H1 (cell line): ENCODE results near the gene GBA2. TPM values are rescaled to one million over a fixed set of nuclear protein-coding genes. Genes with fewer than 3 reads are reported as not detected.

ENCODE experiments used
- CTCF ChIA-PET: fragments of 300-600 bp; sonication (Branson Sonifier 250); formaldehyde crosslinking; loops from one replicate; lab custom pipeline; 2021; ENCODE audit not compliant: partially characterized antibody; lab: Charles Lee
- POLR2A ChIA-PET: fragments of 300-600 bp; sonication (Branson Sonifier 250); formaldehyde crosslinking; loops from one replicate; lab custom pipeline; 2021; ENCODE audit warnings: inconsistent platforms; ENCODE audit not compliant: partially characterized antibody; lab: Charles Lee
- DNase-seq, 2 experiments: peaks; one replicate each; pipeline versions ENCODE4 v3.0.0 to v3.0.0-alpha.2; 2010 to 2022; ENCODE audit warnings: low spot score in 2 of 2, low read depth in 1 of 2, mixed read lengths in 1 of 2
- FAIRE-seq: peaks from 2 replicates; lab custom pipeline; 2011; peaks lifted over from hg19 to GRCh38; lab: Jason Lieb, UNC
- H2AFZ ChIP-seq: 2 replicates; pipeline ENCODE4 v1.8.1; 2012; ENCODE audit warnings: low read length, inconsistent platforms
- H2AK5ac ChIP-seq: 2 replicates; pipeline ENCODE4 v1.6.1; 2013; ENCODE audit warnings: low read depth, low read length
- H2BK120ac ChIP-seq: replicated peaks from 2 replicates; pipeline ENCODE3; 2013; ENCODE audit warnings: low read depth, low read length, inconsistent platforms
- H2BK12ac ChIP-seq: 2 replicates; pipeline ENCODE4 v1.6.1; 2013; ENCODE audit warnings: low read depth, low read length
- H2BK15ac ChIP-seq: 2 replicates; pipeline ENCODE4 v1.6.1; 2013; ENCODE audit warnings: low read length
- H2BK20ac ChIP-seq: 2 replicates; pipeline ENCODE4 v1.6.1; 2013; ENCODE audit warnings: low read length
- H2BK5ac ChIP-seq: 2 replicates; pipeline ENCODE4 v1.6.1; 2013; ENCODE audit warnings: low read depth, low read length
- H3K14ac ChIP-seq: 2 replicates; pipeline ENCODE4 v1.6.1; 2013; ENCODE audit warnings: inconsistent platforms; ENCODE audit not compliant: insufficient read length
- H3K18ac ChIP-seq: 2 replicates; pipeline ENCODE4 v1.6.1; 2013; ENCODE audit warnings: low read length; ENCODE audit errors: extremely low read depth
- H3K23ac ChIP-seq: 2 replicates; pipeline ENCODE4 v1.6.1; 2013; ENCODE audit warnings: inconsistent platforms; ENCODE audit not compliant: insufficient read length
- H3K23me2 ChIP-seq: 2 replicates; pipeline ENCODE4 v1.6.1; 2013; ENCODE audit warnings: low read depth, low read length
- H3K27ac ChIP-seq: 2 replicates; pipeline ENCODE4 v1.6.1; 2011; ENCODE audit warnings: low read depth, low read length, inconsistent platforms
- H3K27me3 ChIP-seq, 4 experiments: replicated peaks in 1 of 4; 1 replicate in 1 of 4; 2 replicates in 3 of 4; pipeline versions ENCODE4 v1.6.1 to v1.8.1; 2011 to 2013; ENCODE audit warnings: low read length in 3 of 4, mild to moderate bottlenecking in 3 of 4, inconsistent platforms in 2 of 4, mixed read lengths in 2 of 4, moderate library complexity in 1 of 4; ENCODE audit not compliant: control insufficient read depth in 3 of 4, insufficient read depth in 3 of 4; ENCODE audit errors: extremely low read depth in 1 of 4
- H3K36me3 ChIP-seq, 4 experiments: 2 replicates each; pipeline versions ENCODE4 v1.6.1 to v1.8.1; 2011 to 2013; ENCODE audit warnings: mild to moderate bottlenecking in 4 of 4, low read length in 3 of 4, moderate library complexity in 2 of 4, control low read depth in 1 of 4, inconsistent platforms in 1 of 4; ENCODE audit not compliant: insufficient read depth in 4 of 4, control insufficient read depth in 2 of 4
- H3K4ac ChIP-seq: replicated peaks from 2 replicates; pipeline ENCODE3; 2013; ENCODE audit warnings: low read length, low read depth, mixed read lengths, inconsistent platforms; ENCODE audit not compliant: insufficient read length
- H3K4me1 ChIP-seq, 4 experiments: replicated peaks in 1 of 4; 1 replicate in 1 of 4; 2 replicates in 3 of 4; pipeline versions ENCODE4 v1.6.1 to v1.8.1; 2011 to 2013; ENCODE audit warnings: low read length in 3 of 4, inconsistent platforms in 2 of 4, mixed read lengths in 1 of 4; ENCODE audit not compliant: insufficient read depth in 4 of 4, control insufficient read depth in 3 of 4
- H3K4me2 ChIP-seq, 2 experiments: 2 replicates each; pipeline versions ENCODE4 v1.6.1 to v1.8.1; 2011 to 2013; ENCODE audit warnings: low read depth in 2 of 2, low read length in 2 of 2, control low read depth in 1 of 2, inconsistent platforms in 1 of 2, mild to moderate bottlenecking in 1 of 2; ENCODE audit not compliant: insufficient read depth in 1 of 2
- H3K4me3 ChIP-seq, 4 experiments: fragments of 200-600, 300-600 bp in 1 of 4; sonication (generic), shearing (Covaris generic), sonication (Bioruptor Twin) in 1 of 4; 2 replicates each; pipeline versions ENCODE4 v1.5.1 to v1.8.1; 2011 to 2016; ENCODE audit warnings: low read length in 4 of 4, low read depth in 3 of 4, control low read depth in 2 of 4, inconsistent platforms in 2 of 4, mild to moderate bottlenecking in 2 of 4, mixed read lengths in 1 of 4, moderate library complexity in 1 of 4; ENCODE audit not compliant: insufficient read depth in 2 of 4; ENCODE audit errors: extremely low read depth in 1 of 4
- H3K56ac ChIP-seq: replicated peaks from 2 replicates; pipeline ENCODE3; 2013; ENCODE audit warnings: low read depth, mild to moderate bottlenecking, mixed read lengths, low read length, inconsistent platforms; ENCODE audit not compliant: insufficient read length
- H3K79me1 ChIP-seq: 2 replicates; pipeline ENCODE4 v1.6.1; 2013; ENCODE audit warnings: low read depth, low read length, control low read depth
- H3K79me2 ChIP-seq, 2 experiments: 2 replicates each; pipeline versions ENCODE4 v1.6.1 to v1.8.1; 2012 to 2013; ENCODE audit warnings: low read length in 2 of 2, mild to moderate bottlenecking in 2 of 2, inconsistent platforms in 1 of 2; ENCODE audit not compliant: insufficient read depth in 2 of 2, control insufficient read depth in 1 of 2
- H3K9ac ChIP-seq, 4 experiments: replicated peaks in 1 of 4; 1 replicate in 1 of 4; 2 replicates in 3 of 4; pipeline versions ENCODE4 v1.6.1 to v1.8.1; 2011 to 2013; ENCODE audit warnings: low read depth in 3 of 4, low read length in 3 of 4, control low read depth in 2 of 4, mild to moderate bottlenecking in 2 of 4, moderate library complexity in 2 of 4, inconsistent platforms in 1 of 4; ENCODE audit errors: extremely low read depth in 1 of 4
- H3K9me3 ChIP-seq, 2 experiments: 2 replicates each; pipeline versions ENCODE4 v1.6.1 to v1.8.1; 2012 to 2013; ENCODE audit warnings: mild to moderate bottlenecking in 2 of 2, moderate library complexity in 2 of 2, control low read depth in 1 of 2, inconsistent platforms in 1 of 2, low read depth in 1 of 2, low read length in 1 of 2, mixed read lengths in 1 of 2; ENCODE audit not compliant: insufficient read depth in 2 of 2
- H4K20me1 ChIP-seq, 2 experiments: replicated peaks in 1 of 2; 2 replicates each; pipeline versions ENCODE3 to v1.8.1; 2011 to 2013; ENCODE audit warnings: inconsistent platforms in 2 of 2, low read length in 2 of 2, mild to moderate bottlenecking in 1 of 2; ENCODE audit not compliant: insufficient read depth in 2 of 2, control insufficient read depth in 1 of 2
- H4K5ac ChIP-seq: 2 replicates; pipeline ENCODE4 v1.6.1; 2013; ENCODE audit warnings: low read length, low read depth, mixed read lengths, inconsistent platforms; ENCODE audit not compliant: insufficient read length
- H4K8ac ChIP-seq: 2 replicates; pipeline ENCODE4 v1.8.0; 2013; ENCODE audit warnings: mild to moderate bottlenecking, moderate library complexity, low read length, inconsistent platforms; ENCODE audit not compliant: insufficient read depth; ENCODE audit errors: extremely low read depth
- H4K91ac ChIP-seq: replicated peaks from 2 replicates; pipeline ENCODE3; 2013; ENCODE audit warnings: low read length, mixed read lengths, inconsistent platforms; ENCODE audit not compliant: insufficient read length
- BCL11A ChIP-seq, 2 experiments: IDR thresholded peaks; one replicate each; pipeline ENCODE4 v1.6.1; 2011; ENCODE audit warnings: low read depth in 2 of 2, low read length in 2 of 2, mild to moderate bottlenecking in 2 of 2
- BRCA1 ChIP-seq: IDR thresholded peaks from 2 replicates; pipeline ENCODE4 v1.6.1; 2012; ENCODE audit warnings: low read depth, low read length, improper control_type of control experiment
- GTF2F1 ChIP-seq: IDR thresholded peaks from 2 replicates; pipeline ENCODE4 v1.6.1; 2012; ENCODE audit warnings: low read depth, low read length, improper control_type of control experiment, borderline replicate concordance
- KDM1A ChIP-seq: fragments of 200-600, 300-600 bp; sonication (generic); IDR thresholded peaks from 2 replicates; pipeline ENCODE4 v1.7.1; 2016; ENCODE audit warnings: mild to moderate bottlenecking, low read length, borderline replicate concordance
- PHF8 ChIP-seq: fragments of 200-600 bp; sonication (generic); conservative IDR thresholded peaks from 2 replicates; pipeline ENCODE4 v1.7.1; 2012; ENCODE audit warnings: low read depth, mild to moderate bottlenecking, inconsistent platforms, low read length, moderate library complexity
- POLR2A ChIP-seq, 2 experiments: IDR thresholded peaks; 1 replicate in 1 of 2; 2 replicates in 1 of 2; pipeline ENCODE4 v1.6.1; 2011; ENCODE audit warnings: low read depth in 2 of 2, low read length in 2 of 2, mild to moderate bottlenecking in 2 of 2; ENCODE audit errors: control extremely low read depth in 1 of 2
- SIN3A ChIP-seq, 2 experiments: IDR thresholded peaks in 1 of 2; conservative IDR thresholded peaks in 1 of 2; 2 replicates each; pipeline ENCODE4 v1.6.1; 2011 to 2012; ENCODE audit warnings: low read length in 2 of 2, improper control_type of control experiment in 1 of 2, low read depth in 1 of 2, mild to moderate bottlenecking in 1 of 2
- TAF7 ChIP-seq: optimal IDR thresholded peaks from 2 replicates; pipeline ENCODE3; 2011; ENCODE audit warnings: low read depth, mild to moderate bottlenecking, inconsistent platforms, low read length, moderate library complexity, borderline replicate concordance
- TBP ChIP-seq: IDR thresholded peaks from 2 replicates; pipeline ENCODE4 v1.6.1; 2011; ENCODE audit warnings: low read depth, low read length, improper control_type of control experiment
- YY1 ChIP-seq: IDR thresholded peaks from 2 replicates; pipeline ENCODE4 v1.6.1; 2011; ENCODE audit warnings: low read depth, mild to moderate bottlenecking, low read length
- WGBS, 2 experiments: shearing (Covaris generic) in 1 of 2; methylation state at CpG; one replicate each; pipeline versions ENCODE4 v1.1.6 to v1.1.7; 2013 to 2015; ENCODE audit warnings: low lambda C conversion rate in 2 of 2, mixed read lengths in 2 of 2, inconsistent platforms in 1 of 2, low coverage in 1 of 2, missing lambda C conversion rate in 1 of 2; ENCODE audit not compliant: insufficient replicate concordance in 2 of 2, insufficient coverage in 1 of 2, insufficient read length in 1 of 2; ENCODE audit errors: extremely low coverage in 1 of 2, missing lambda C conversion rate in 1 of 2; 5-methylcytosine and 5-hydroxymethylcytosine counted together
- polyA plus RNA-seq, 7 experiments: library from polyadenylated mRNA; depleted of rRNA in 3 of 7; stranded (reverse) in 5 of 7; unstranded in 2 of 7; fragments of >200 nt in 5 of 7; fragments of 200-250 nt in 2 of 7; gene quantifications; 1 replicate in 5 of 7; 2 replicates in 1 of 7; 4 replicates in 1 of 7; pipeline versions ENCODE4 v1.2.1 to v1.2.3, GENCODE V29; 2011 to 2013; ENCODE audit warnings: missing spikeins in 2 of 7, mixed read lengths in 2 of 7
- total RNA-seq: library from RNA; stranded (reverse); fragmentation: NEBNext Ultra II Directional; extraction: Animal tissue kit (Norgen Biotek cat#: 25700); gene quantifications from 2 replicates; pipeline ENCODE4 v1.2.1, GENCODE V29; 2021

Gene GBA2
- total and polyA plus RNA-seq, 2 of the 8 experiments (the other 6 are each of a cell fraction or from before 2014, with no cell fraction given): 64.2 to 71.9 TPM

- no peak within 1 kb of the TSS for H2BK20ac ChIP-seq
- FAIRE-seq (no peak), DNase-seq (peak; percentile 66 to 84)
- peak within 1 kb of the TSS; percentile 86; the same call in 1 of the 2 replicates for H2BK5ac ChIP-seq
- H4K91ac ChIP-seq: peak within 1 kb of the TSS; percentile 62
- H3K79me2 ChIP-seq: peaks cover 0 to 21% of the 10 kb centered on the region in 2 experiments; a peak in 2 of 4 replicates
- peak within 1 kb of the TSS; percentile 88 for H3K4ac ChIP-seq
- H2BK120ac ChIP-seq: no peak within 1 kb of the TSS
- POLR2A ChIA-PET: interaction anchor here (0.6 to 14.9 kb wide), 17 partner anchors 8 to 610 kb away, joined by 3 to 158 read pairs (median 6); partner anchors contain the start of genes ARHGEF39, CA9, CCDC107 and CREB3
- no peak within 1 kb of the TSS for H3K23ac ChIP-seq
- H4K8ac ChIP-seq: peak within 1 kb of the TSS; percentile 97
- no peaks in the 10 kb centered on the region for H3K27me3 ChIP-seq
- peaks cover 6 to 17% (median 15%) of the 10 kb centered on the region in 4 experiments for H3K36me3 ChIP-seq
- peak within 1 kb of the TSS; percentile 78 for H4K5ac ChIP-seq
- peaks cover 12% of the 10 kb centered on the region for H3K23me2 ChIP-seq
- 1% methylated on average over 34 of the region's 61 CpGs; no CpG with 5 or more reads in 1 of the 2 experiments for WGBS, 2 experiments
- no peak within 1 kb of the TSS; the same call in 1 of the 2 replicates for H2BK15ac ChIP-seq
- H3K4me1 ChIP-seq: peaks cover 6 to 15% (median 8%) of the 10 kb centered on the region in 4 experiments; a peak in 6 of 7 replicates
- H3K9me3 ChIP-seq: no peaks in the 10 kb centered on the region
- H3K79me1 ChIP-seq: peaks cover 2% of the 10 kb centered on the region; the same call in 1 of the 2 replicates
- no peak within 1 kb of the TSS for H2AFZ ChIP-seq
- peak within 1 kb of the TSS; percentile 25 to 76 (median 62) for H3K9ac ChIP-seq
- peak within 1 kb of the TSS; percentile 93 for H3K18ac ChIP-seq
- no peak within 1 kb of the TSS; the same call in 1 of the 2 replicates for H2AK5ac ChIP-seq
- H3K4me3 ChIP-seq: peak within 1 kb of the TSS; percentile 72 to 99 (median 82)
- H3K14ac ChIP-seq: no peak within 1 kb of the TSS
- peak within 1 kb of the TSS; percentile 50; the same call in 1 of the 2 replicates for H2BK12ac ChIP-seq
- H3K4me2 ChIP-seq: peak within 1 kb of the TSS; percentile 84 to 90
- peak within 1 kb of the TSS; percentile 54; the same call in 1 of the 2 replicates for H3K27ac ChIP-seq
- peaks cover 5 to 8% of the 10 kb centered on the region in 2 experiments for H4K20me1 ChIP-seq
- peak within 1 kb of the TSS; percentile 64 for H3K56ac ChIP-seq
- CTCF ChIA-PET: interaction anchor here (0.7 to 14.1 kb wide), 7 partner anchors 14 to 65 kb away, joined by 3 to 347 read pairs (median 29); partner anchors contain the start of genes ARHGEF39, CA9, CCDC107 and RMRP
- TF ChIP-seq TBP (peak; percentile 91), KDM1A (0 out of 2 replicates have a peak, but pooled peaks have one; percentile 32), BRCA1 (no peak), PHF8 (peak; percentile 76; the same call in 1 of the 2 replicates), GTF2F1 (peak; percentile 15; the same call in 1 of the 2 replicates), BCL11A (IDR thresholded peaks at IDR 0.05; ENCODE audit: low read depth in 2 of 2, low read length in 2 of 2) (no peak), POLR2A (IDR thresholded peaks at IDR 0.05; ENCODE audit: control extremely low read depth in 1 of 2, low read depth in 2 of 2, low read length in 2 of 2) (peak in 1 of 2 experiments; percentile 86; a peak in 2 of 3 replicates), SIN3A (conservative IDR thresholded peaks at IDR 0.05 in 1 of 2, IDR thresholded peaks at IDR 0.05 in 1 of 2; ENCODE audit: low read depth in 1 of 2, low read length in 2 of 2) (peak in 1 of 2 experiments; percentile 78; a peak in 2 of 4 replicates), YY1 (peak; percentile 57; the same call in 1 of the 2 replicates), TAF7 (peak; percentile 68)
These were observed 59.3 kb downstream of the GBA2 start, which contains the start of gene TPM2 for GRCh38 chr9:35689542-35690293. Gene TPM2 (minus strand): TSS chr9:35689925. CDS start chr9:35689817, 108 bp downstream.
